GM19193 (cell line): ENCODE results near the gene C8A.

Experiments used
- POLR2A ChIP-seq: IDR thresholded peaks from 4 replicates; pipeline ENCODE4 v1.6.1; 2011; ENCODE audit not compliant: insufficient read depth, insufficient read length; ENCODE audit errors: extremely low read depth

Gene C8A

GRCh38 chr1:56923201-56923600 is 68.6 kb downstream of the C8A start:
- TF ChIP-seq POLR2A = no peak

GRCh38 chr1:56924116-56924515 is 69.5 kb downstream of the C8A start:
- no peak for TF ChIP-seq POLR2A

GRCh38 chr1:56925193-56925592 is 70.6 kb downstream of the C8A start:
- TF ChIP-seq POLR2A = no peak

- TF ChIP-seq POLR2A = no peak
These were observed 72.6 kb downstream of the C8A start for GRCh38 chr1:56927171-56927570.

DNA sequence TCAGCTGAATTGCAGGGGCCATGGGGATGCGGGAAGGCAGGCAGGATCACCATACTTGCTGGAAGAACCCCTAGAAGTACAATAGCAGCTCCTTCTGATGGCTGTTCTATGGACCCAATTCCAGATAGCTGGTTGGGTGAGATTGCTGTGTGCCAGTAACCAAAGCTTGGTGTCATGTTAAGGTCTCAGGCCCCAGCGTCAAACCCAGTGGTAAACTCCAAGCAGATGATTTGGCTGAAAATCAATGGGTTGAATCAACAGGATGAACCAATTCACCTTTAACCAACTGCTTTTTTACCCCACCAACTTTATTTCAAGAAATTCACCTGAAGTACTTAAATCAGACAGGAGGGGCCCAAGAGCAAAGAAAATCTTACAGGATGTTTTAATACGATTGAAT is 73.4 kb downstream of the C8A start:
- TF ChIP-seq POLR2A = no peak

GRCh38 chr1:56929492-56929891 is 74.9 kb downstream of the C8A start:
- no peak for TF ChIP-seq POLR2A

- no peak for TF ChIP-seq POLR2A
These were observed 76.6 kb downstream of the C8A start for GRCh38 chr1:56931211-56931610.

GRCh38 chr1:56931686-56932085 is 77.1 kb downstream of the C8A start:
- no peak for TF ChIP-seq POLR2A

DNA sequence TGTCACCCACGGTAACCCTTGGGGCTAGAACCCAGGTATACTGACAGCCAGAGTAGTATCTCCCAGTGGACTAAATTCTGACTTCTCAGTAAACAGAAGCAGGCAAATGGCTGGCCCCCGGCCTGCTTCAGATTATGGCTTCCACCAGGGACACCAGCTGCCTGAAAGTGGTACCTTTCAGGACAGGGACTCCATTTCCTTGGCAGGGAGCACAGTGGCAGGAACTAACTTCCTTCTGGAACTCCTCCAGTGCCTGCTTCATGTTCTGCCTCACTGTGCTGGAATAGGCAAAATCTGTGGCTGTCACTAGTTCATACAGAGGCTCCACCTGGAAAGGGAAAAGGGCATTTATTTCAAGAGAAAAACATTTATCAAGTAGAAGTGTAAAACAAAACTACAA is 78.6 kb downstream of the C8A start:
- TF ChIP-seq POLR2A = no peak

DNA sequence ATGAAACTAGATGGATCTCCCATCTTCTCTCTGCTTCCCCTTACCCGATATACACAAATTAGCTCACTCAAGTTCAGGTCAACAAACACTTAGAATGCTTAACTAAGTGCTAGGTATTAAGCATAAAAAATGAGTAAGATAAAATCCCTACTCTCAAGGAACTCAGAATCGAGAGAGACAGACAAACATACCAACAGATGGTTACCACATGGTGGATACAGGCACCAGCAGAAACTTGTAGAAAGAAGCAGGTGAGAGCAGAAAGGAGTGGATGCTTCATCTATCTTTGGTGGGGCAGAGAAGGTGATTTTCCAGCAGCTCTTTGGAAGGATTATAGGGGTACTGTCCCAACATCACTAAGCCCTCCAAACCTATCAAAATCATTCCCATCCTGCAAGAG is 79.0 kb downstream of the C8A start:
- no peak for TF ChIP-seq POLR2A

DNA sequence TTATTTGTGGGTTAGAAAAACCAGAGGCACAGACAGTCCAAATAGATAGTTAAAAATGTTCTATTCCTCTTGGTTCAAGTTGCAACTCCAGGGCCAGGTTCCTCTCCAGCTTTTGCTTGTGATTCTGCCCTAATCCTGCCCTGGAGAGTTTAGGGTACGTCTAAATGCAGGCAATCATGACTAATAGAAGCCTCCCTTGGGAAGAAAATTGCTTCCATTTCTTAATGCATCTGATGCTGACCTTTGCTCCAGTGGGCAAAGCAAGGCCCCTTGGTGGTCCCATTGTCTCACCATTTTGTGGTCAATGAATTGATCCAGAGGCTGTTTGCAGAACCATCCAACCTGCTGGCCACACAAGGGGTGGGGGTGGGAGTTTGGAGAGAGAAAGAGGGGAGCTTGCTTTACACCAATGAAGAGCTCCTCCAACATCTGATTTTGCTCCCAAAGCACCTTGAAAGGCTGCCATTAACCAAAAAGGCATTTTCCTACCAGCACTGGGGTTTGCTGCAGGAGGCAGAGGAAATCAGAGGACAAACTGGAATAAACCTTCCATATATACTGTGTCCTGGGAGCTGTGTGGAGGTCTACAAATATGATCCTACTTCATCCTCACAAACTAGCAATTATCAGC is 79.9 kb downstream of the C8A start:
- no peak for TF ChIP-seq POLR2A

DNA sequence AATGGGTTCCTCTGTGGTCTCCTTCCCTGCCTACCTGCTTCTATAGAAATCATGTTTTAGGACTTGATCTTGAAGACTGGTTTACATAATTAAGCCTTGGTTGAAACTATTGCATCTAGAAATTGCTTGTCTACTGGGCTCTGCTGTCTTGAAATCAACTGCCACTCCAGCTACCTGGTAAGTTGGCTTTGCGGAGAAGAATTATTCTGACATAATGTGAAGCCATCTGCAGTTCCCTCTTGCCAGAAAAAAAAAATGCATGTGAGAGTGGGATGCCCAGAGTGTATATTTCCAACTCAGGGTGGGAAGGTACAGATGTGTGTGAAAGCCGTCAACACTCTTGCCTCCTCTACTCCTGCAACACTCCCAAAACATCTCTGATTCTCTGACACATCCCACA is 84.0 kb downstream of the C8A start:
- TF ChIP-seq POLR2A = no peak

DNA sequence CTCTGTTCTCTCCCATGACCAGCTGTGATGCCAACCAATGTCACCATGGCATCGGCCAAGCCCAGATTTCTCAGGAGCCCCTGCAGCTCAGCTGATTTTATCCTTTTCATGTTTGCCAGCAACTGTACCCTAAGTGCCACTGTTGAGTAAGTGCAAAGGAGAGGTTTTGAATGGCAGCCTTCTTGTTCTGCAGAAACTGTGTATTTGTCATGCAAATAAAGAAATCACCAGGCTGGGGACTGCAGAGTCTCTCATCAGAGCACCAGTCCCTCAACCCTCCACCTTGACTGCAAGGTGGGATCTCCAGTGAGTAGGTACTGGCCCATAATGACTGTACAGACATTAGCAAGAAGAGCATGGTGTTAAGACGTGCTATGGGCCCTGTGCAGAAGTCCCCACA is 84.6 kb downstream of the C8A start:
- no peak for TF ChIP-seq POLR2A

DNA sequence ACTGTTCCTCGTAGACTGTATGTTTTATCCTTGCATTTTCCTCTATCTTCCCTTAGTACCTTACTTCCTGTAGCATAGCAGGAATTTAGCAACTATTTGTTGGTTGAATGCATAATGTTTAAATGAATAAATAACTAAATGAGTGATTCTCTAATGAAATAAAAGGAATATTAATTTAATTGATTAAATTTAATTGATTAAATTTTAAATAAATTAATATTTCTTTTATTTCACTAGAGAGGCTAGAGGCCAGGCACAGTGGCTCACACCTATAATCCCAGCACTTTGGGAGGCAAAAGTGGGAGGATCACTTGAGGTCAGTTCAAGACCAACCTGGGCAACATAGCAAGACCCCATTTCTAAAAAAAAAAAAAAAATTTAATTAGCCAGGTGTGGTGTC is 85.4 kb downstream of the C8A start:
- TF ChIP-seq POLR2A = no peak

DNA sequence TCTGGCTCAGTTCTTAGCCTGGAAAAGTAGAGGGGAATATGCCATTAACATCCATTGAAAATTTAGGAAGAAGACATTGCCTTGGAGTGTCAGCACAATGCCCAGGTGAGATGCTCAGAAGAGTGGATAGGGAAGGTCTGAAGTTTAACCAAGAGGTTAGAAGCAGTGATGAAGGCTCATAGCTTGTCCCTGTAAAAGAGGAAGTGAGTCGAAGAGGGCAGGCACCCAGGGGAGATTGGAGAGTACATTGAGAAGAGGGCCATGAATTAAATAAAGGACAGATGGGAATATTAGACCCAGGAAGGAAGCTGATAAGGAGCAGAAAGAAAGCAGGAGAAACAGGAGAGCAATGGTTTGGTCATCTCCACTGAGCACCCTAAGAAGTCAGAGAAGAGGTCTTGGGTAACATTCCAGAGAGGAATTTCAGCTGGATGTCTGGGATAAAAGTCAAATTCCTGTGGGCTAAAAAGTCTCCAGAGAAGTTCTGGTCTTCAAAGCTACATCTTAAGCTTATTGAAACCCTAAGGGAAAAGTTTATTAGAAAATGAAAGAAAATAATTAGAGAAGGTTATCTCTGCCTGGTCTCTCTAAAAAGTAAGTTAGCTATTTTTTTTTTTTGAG is 93.9 kb downstream of the C8A start:
- TF ChIP-seq POLR2A = no peak

DNA sequence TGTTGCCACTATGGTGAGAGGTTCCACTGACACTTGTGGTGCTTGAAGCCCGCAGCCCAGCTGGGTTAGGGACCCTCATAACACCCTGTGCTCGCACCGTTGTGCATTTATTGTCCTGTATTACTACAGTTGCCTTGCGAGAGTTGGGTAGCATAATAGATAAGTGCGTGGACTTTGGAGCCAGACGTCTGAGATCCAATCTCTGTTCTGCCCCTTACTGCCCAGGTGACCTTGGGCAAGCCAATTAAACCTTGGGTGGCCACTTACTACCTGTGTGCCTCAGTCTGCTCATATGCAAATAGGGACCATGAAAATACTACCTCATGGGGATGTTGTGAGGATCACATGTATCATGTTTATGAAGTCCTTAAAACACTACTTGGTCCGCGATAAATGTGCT is 97.9 kb downstream of the C8A start:
- no peak for TF ChIP-seq POLR2A

DNA sequence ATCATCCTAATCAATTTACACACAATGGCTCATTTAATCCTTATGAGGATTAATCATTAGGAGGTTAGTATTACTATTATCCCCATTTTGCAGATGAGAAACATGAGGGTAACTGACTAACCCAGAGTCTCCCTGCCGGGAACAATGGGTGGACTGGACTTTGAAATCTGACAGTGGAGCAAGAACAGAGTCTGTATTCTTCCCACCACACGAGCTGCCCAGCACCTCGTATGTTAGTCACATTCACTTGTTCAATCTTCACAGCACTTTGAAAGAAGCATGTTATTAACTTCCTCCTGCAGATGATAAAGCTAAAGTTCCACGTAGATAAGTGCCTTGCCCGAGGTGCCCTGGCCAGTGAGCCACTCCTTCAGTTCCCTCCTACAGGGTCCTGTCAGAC is 98.8 kb downstream of the C8A start:
- no peak for TF ChIP-seq POLR2A
